HUES64 (cell line): ENCODE results near the gene ZKSCAN5. TPM values are rescaled to one million over a fixed set of nuclear protein-coding genes. Genes with fewer than 3 reads are reported as not detected.
A peak's percentile ranks its signal among the peaks of the same experiment; 100 is the strongest.

Experiments used
- H3K27ac ChIP-seq: 2 replicates; pipeline ENCODE4 v1.7.0; 2013; ENCODE audit warnings: low read depth, low read length, inconsistent platforms
- H3K27me3 ChIP-seq: 2 replicates; pipeline ENCODE4 v1.6.1; 2013; ENCODE audit warnings: mild to moderate bottlenecking, low read length; ENCODE audit not compliant: insufficient read depth
- H3K36me3 ChIP-seq: 2 replicates; pipeline ENCODE4 v1.6.1; 2013; ENCODE audit warnings: mild to moderate bottlenecking, low read length; ENCODE audit not compliant: insufficient read depth
- H3K4me1 ChIP-seq: 2 replicates; pipeline ENCODE4 v1.6.1; 2013; ENCODE audit warnings: mild to moderate bottlenecking, low read length, moderate library complexity; ENCODE audit not compliant: insufficient read depth
- H3K4me3 ChIP-seq: 2 replicates; pipeline ENCODE4 v1.5.1; 2013; ENCODE audit warnings: mild to moderate bottlenecking, low read length, moderate library complexity
- H3K9ac ChIP-seq: 2 replicates; pipeline ENCODE4 v1.6.1; 2013; ENCODE audit warnings: mild to moderate bottlenecking, low read depth, low read length
- H3K9me3 ChIP-seq: 2 replicates; pipeline ENCODE4 v1.6.1; 2013; ENCODE audit warnings: low read depth, low read length; ENCODE audit not compliant: insufficient read depth
- WGBS: fragments of 150-250, 120-280 bp; methylation state at CpG from one replicate; pipeline ENCODE4 v1.1.7; 2013; ENCODE audit warnings: missing lambda C conversion rate; 5-methylcytosine and 5-hydroxymethylcytosine counted together
- polyA plus RNA-seq, 2 experiments: library from polyadenylated mRNA; stranded (reverse); fragments of 50-300 nt; gene quantifications; one replicate each; pipeline ENCODE4 v1.2.3, GENCODE V29; 2013

Gene ZKSCAN5
- polyA plus RNA-seq (2013, experiment 1 of 2), result 12.6 TPM
- polyA plus RNA-seq (2013, experiment 2 of 2), result 13.8 TPM

GRCh38 chr7:99504603-99505323 lies at the start of gene ZKSCAN5:
Gene ZKSCAN5, plus strand, starts transcription at chr7:99504662. Its CDS starts 1,383 bp downstream, at chr7:99506045.
- no peaks in the 10 kb centered on the region for H3K27me3 ChIP-seq
- peak within 1 kb of the TSS; percentile 82 for H3K9ac ChIP-seq
- peaks cover 6% of the 10 kb centered on the region for H3K36me3 ChIP-seq
- H3K4me3 ChIP-seq, result peak within 1 kb of the TSS; percentile 87
- H3K27ac ChIP-seq, result peak within 1 kb of the TSS; percentile 97
- 0 out of 2 replicates have a peak, but pooled peaks cover 3% of the 10 kb centered on the region for H3K4me1 ChIP-seq
- WGBS, result under 1% methylated on average over 53 of the region's 53 CpGs
- H3K9me3 ChIP-seq, result no peaks in the 10 kb centered on the region

- Histone ChIP-seq H3K27me3 (no peaks in the 10 kb centered on the region), H3K9ac (no peak overlapping the region), H3K4me3 (no peak overlapping the region), H3K36me3 (peaks cover 98% of the 10 kb centered on the region), H3K4me1 (no peaks in the 10 kb centered on the region), H3K27ac (no peak overlapping the region; the same call in 1 of the 2 replicates), H3K9me3 (no peaks in the 10 kb centered on the region)
- 96% methylated on average over 9 of the region's 9 CpGs for WGBS
Observed at GRCh38 chr7:99455874-99456273, 48.6 kb upstream of the ZKSCAN5 start.

GRCh38 chr7:99456288-99456687 lies 48.2 kb upstream of the ZKSCAN5 start:
- H3K36me3 ChIP-seq, result peaks cover 99% of the 10 kb centered on the region
- no peaks in the 10 kb centered on the region for H3K27me3 ChIP-seq
- 94% methylated on average over 13 of the region's 13 CpGs for WGBS
- no peak overlapping the region for H3K9ac ChIP-seq
- no peaks in the 10 kb centered on the region for H3K4me1 ChIP-seq
- H3K4me3 ChIP-seq, result no peak overlapping the region
- H3K9me3 ChIP-seq, result no peaks in the 10 kb centered on the region
- H3K27ac ChIP-seq, result no peak overlapping the region

GRCh38 chr7:99457050-99457649 lies 47.3 kb upstream of the ZKSCAN5 start:
- Histone ChIP-seq H3K9me3 (no peaks in the 10 kb centered on the region), H3K4me3 (no peak overlapping the region), H3K27me3 (no peaks in the 10 kb centered on the region), H3K27ac (no peak overlapping the region), H3K9ac (no peak overlapping the region), H3K4me1 (no peaks in the 10 kb centered on the region), H3K36me3 (peaks cover 93% of the 10 kb centered on the region)
- 93% methylated on average over 6 of the region's 6 CpGs for WGBS

- Histone ChIP-seq H3K4me3 (no peak overlapping the region), H3K27ac (no peak overlapping the region; the same call in 1 of the 2 replicates), H3K27me3 (no peaks in the 10 kb centered on the region), H3K9ac (no peak overlapping the region), H3K9me3 (no peaks in the 10 kb centered on the region), H3K4me1 (no peaks in the 10 kb centered on the region), H3K36me3 (peaks cover 89% of the 10 kb centered on the region)
- WGBS, result 93% methylated on average over 26 of the region's 26 CpGs
Observed at GRCh38 chr7:99457650-99458493, 46.6 kb upstream of the ZKSCAN5 start.

GRCh38 chr7:99459087-99459486 lies 45.4 kb upstream of the ZKSCAN5 start:
- H3K4me1 ChIP-seq, result no peaks in the 10 kb centered on the region
- 89% methylated on average over 8 of the region's 8 CpGs for WGBS
- no peak overlapping the region for H3K9ac ChIP-seq
- no peak overlapping the region for H3K4me3 ChIP-seq
- no peaks in the 10 kb centered on the region for H3K27me3 ChIP-seq
- H3K9me3 ChIP-seq, result no peaks in the 10 kb centered on the region
- peaks cover 86% of the 10 kb centered on the region for H3K36me3 ChIP-seq
- no peak overlapping the region for H3K27ac ChIP-seq

- H3K27me3 ChIP-seq, result no peaks in the 10 kb centered on the region
- H3K36me3 ChIP-seq, result peaks cover 75% of the 10 kb centered on the region
- no peak overlapping the region for H3K9ac ChIP-seq
- no peaks in the 10 kb centered on the region for H3K9me3 ChIP-seq
- 97% methylated on average over 11 of the region's 11 CpGs for WGBS
- no peak overlapping the region for H3K27ac ChIP-seq
- H3K4me1 ChIP-seq, result no peaks in the 10 kb centered on the region
- H3K4me3 ChIP-seq, result no peak overlapping the region
Observed at GRCh38 chr7:99460651-99461050, 43.8 kb upstream of the ZKSCAN5 start.

GRCh38 chr7:99461221-99461620 lies 43.2 kb upstream of the ZKSCAN5 start:
- H3K27ac ChIP-seq, result no peak overlapping the region
- no peak overlapping the region for H3K9ac ChIP-seq
- peaks cover 69% of the 10 kb centered on the region for H3K36me3 ChIP-seq
- 89% methylated on average over 2 of the region's 2 CpGs for WGBS
- no peaks in the 10 kb centered on the region for H3K9me3 ChIP-seq
- no peak overlapping the region for H3K4me3 ChIP-seq
- H3K27me3 ChIP-seq, result no peaks in the 10 kb centered on the region
- no peaks in the 10 kb centered on the region for H3K4me1 ChIP-seq

GRCh38 chr7:99465421-99465768 lies 39.1 kb upstream of the ZKSCAN5 start:
- Histone ChIP-seq H3K36me3 (peaks cover 28% of the 10 kb centered on the region), H3K9me3 (no peaks in the 10 kb centered on the region), H3K27ac (peak overlapping the region; percentile 91), H3K4me1 (no peaks in the 10 kb centered on the region), H3K9ac (peak overlapping the region; percentile 97), H3K4me3 (peak overlapping the region; percentile 90), H3K27me3 (no peaks in the 10 kb centered on the region)
- WGBS, result 10% methylated on average over 9 of the region's 9 CpGs

GRCh38 chr7:99468336-99468918 lies 36.0 kb upstream of the ZKSCAN5 start:
- Histone ChIP-seq H3K9ac (no peak overlapping the region), H3K27ac (no peak overlapping the region), H3K9me3 (no peaks in the 10 kb centered on the region), H3K27me3 (no peaks in the 10 kb centered on the region), H3K4me1 (no peaks in the 10 kb centered on the region), H3K36me3 (peaks cover 9% of the 10 kb centered on the region), H3K4me3 (no peak overlapping the region)
- WGBS, result 92% methylated on average over 29 of the region's 29 CpGs
